GM12864 (cell line): ENCODE results near the gene MAN2B1.
"Not testable (repeated sequence)": the region's sequence is repeated elsewhere in the genome, so short reads cannot be mapped to it uniquely, and the experiment has no call there.

Experiments
- DNase-seq: peaks from one replicate; pipeline ENCODE4 v3.0.0-alpha.2; 2011; ENCODE audit warnings: low read depth
- H3K4me3 ChIP-seq: 2 replicates; pipeline ENCODE4 v1.5.1; 2011; ENCODE audit warnings: mild to moderate bottlenecking, low read depth, low read length, control low read depth
- TF ChIP-seq, protein P1 (sequence below): IDR thresholded peaks from 2 replicates; pipeline ENCODE4 v1.5.1; 2011; ENCODE audit warnings: low read depth, mild to moderate bottlenecking, moderate library complexity, low read length, control low read depth, inconsistent platforms; ENCODE audit errors: missing control alignments

The MAN2B1 gene

DNA sequence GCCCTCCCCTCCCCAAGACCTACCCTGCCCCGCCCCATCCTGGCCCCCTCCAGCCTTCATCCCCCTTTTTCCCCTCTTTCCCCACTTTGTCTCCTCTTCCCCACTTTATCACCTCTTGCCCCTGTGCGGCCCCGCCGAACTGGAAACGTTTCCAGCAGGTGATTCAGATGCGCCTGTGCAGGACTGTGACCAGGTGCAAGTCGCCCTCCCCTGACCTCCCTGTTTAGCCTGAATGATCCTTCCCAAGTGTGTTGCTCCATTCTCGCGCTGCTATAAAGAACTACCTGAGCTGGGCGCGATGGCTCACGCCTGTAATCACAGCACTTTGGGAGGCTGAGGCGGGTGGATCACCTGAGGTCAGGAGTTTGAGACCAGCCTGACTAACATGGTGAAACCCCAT, 29.9 kb downstream of the MAN2B1 start:
- no peak for DNase-seq
- TF ChIP-seq, protein P1, sequence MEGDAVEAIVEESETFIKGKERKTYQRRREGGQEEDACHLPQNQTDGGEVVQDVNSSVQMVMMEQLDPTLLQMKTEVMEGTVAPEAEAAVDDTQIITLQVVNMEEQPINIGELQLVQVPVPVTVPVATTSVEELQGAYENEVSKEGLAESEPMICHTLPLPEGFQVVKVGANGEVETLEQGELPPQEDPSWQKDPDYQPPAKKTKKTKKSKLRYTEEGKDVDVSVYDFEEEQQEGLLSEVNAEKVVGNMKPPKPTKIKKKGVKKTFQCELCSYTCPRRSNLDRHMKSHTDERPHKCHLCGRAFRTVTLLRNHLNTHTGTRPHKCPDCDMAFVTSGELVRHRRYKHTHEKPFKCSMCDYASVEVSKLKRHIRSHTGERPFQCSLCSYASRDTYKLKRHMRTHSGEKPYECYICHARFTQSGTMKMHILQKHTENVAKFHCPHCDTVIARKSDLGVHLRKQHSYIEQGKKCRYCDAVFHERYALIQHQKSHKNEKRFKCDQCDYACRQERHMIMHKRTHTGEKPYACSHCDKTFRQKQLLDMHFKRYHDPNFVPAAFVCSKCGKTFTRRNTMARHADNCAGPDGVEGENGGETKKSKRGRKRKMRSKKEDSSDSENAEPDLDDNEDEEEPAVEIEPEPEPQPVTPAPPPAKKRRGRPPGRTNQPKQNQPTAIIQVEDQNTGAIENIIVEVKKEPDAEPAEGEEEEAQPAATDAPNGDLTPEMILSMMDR, result no peak
- no peak overlapping the region for H3K4me3 ChIP-seq

DNA sequence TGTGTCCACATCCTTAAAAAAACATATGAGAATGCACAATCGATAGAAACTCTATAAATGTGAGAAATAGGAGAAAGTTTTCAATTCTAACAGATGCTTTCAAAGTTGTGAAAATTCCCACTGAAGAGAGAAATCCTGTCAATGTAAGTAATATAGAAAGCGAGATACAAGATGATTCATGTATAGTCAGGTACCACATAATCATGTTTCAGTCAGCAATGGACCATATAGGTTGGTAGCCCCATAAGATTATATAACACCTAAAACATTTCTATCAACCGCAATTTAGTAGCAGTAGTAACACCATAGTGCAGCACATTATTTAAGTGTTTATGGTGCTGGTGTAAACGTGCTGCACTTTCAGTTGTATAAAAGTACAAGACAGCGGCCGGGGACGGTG, 37.3 kb downstream of the MAN2B1 start:
- no peak overlapping the region for H3K4me3 ChIP-seq
- TF ChIP-seq, protein P1, result no peak
- DNase-seq, result no peak

DNA sequence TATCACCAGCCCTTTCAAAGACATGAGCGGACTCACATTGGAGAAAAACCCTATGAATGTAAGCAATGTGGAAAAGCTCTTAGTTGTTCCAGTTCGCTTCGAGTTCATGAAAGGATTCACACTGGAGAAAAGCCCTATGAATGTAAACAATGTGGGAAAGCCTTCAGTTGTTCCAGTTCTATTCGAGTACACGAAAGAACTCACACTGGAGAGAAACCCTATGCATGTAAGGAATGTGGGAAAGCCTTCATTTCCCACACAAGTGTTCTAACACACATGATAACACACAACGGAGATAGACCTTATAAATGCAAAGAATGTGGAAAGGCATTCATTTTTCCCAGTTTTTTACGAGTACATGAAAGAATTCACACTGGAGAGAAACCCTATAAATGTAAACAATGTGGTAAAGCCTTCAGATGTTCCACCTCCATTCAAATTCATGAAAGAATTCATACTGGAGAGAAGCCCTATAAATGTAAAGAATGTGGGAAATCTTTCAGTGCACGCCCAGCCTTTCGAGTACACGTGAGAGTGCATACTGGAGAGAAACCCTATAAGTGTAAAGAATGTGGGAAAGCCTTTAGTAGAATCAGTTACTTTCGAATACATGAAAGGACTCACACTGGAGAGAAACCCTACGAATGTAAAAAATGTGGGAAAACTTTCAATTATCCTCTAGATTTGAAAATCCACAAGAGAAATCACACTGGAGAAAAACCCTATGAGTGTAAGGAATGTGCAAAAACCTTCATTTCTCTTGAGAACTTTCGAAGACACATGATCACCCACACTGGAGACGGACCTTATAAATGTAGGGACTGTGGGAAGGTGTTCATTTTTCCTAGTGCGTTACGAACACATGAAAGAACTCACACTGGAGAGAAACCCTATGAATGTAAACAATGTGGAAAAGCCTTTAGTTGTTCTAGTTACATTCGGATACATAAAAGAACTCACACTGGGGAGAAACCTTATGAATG, 38.2 kb downstream of the MAN2B1 start:
- TF ChIP-seq, protein P1, result no peak
- DNase-seq, result no peak
- H3K4me3 ChIP-seq, result no peak overlapping the region

- DNase-seq, result no peak
- TF ChIP-seq, protein P1, result no peak
- H3K4me3 ChIP-seq, result no peak overlapping the region
Observed at GRCh38 chr19:12626958-12627357, 39.6 kb downstream of the MAN2B1 start.

DNA sequence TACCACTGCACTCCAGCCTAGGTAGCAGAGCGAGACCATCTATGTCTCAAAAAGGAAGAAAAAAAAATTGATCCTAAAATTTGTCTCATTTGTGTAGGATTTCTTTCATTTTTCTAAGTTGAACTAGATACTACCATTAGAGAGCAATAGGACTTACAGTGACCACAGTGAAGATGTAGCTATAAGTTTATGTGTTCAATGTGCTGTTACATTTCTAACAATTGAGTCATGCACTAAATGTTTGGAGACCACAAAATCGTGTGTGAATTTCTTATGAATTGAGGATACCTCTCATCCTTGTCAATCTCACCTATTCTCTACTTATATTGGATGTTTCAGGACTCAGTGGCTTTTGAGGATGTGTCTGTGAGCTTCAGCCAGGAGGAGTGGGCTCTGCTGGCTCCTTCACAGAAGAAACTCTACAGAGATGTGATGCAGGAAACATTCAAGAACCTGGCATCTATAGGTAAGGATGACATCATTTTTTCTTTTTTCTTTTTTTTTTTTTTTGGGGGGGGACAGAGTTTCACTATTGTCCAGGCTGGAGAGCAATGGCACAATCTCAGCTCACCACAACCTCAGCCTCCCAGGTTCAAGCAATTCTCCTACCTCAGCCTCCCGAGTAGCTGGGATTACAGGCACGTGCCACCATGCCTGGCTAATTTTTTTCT, 43.0 kb downstream of the MAN2B1 start:
- H3K4me3 ChIP-seq, result no peak overlapping the region
- no peak for DNase-seq
- TF ChIP-seq, protein P1, result no peak

- DNase-seq, H3K4me3 ChIP-seq: not testable (repeated sequence)
Observed at GRCh38 chr19:12621253-12622024, 45.1 kb downstream of the MAN2B1 start.

- TF ChIP-seq, protein P1, result no peak
- no peak for DNase-seq
- no peak overlapping the region for H3K4me3 ChIP-seq
Observed at GRCh38 chr19:12617646-12618045, 48.9 kb downstream of the MAN2B1 start.
